ENCODE data around the gene MBP. TPM values are rescaled to one million over a fixed set of nuclear protein-coding genes. Genes with fewer than 3 reads are reported as not detected.

Gene MBP
- total RNA-seq, 1 donor from 2014 or later: 14.5 TPM

DNA sequence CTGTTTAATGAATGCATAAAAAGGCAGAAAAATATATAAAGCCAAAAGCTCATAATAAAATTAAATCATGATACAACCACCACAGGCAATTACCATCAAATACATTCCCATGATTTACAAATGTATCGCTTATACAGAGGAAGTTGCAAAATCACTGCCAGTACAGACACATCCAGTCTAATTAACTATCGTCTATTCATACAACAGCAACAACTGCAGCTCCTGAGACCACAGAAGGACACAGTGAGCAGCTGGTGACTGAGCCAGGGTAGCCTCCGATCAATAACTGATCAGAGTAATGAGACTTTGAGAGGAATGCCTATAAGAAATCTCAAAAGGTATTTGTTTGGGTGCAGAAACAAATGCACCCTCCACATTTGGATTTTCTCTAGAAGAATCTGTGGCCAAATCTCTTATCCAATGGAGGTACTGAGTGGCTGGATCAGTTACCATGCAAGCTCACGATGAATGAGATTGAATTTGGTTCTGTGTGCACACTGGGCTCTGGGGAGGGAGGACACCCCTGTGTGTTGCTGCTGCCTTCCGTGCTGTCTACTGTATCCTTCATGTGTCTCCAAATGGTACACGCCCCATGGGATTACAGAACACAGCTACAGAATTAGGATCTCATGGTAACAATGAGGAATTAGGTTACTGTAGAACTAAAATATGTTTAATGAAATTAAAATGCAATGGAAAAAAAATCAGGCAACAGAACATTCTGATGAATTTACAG, 119.6 kb downstream of the MBP start:
- no peaks in the 10 kb centered on the region for H3K27me3 Mint-ChIP-seq
- no peaks in the 10 kb centered on the region for H3K9me3 Mint-ChIP-seq
- no peak for DNase-seq (ENCODE audit: extremely low spot score, unreplicated experiment)
- H3K27ac Mint-ChIP-seq: no peak overlapping the region
- H3K4me3 Mint-ChIP-seq: no peak overlapping the region
- TF ChIP-seq, protein P1, sequence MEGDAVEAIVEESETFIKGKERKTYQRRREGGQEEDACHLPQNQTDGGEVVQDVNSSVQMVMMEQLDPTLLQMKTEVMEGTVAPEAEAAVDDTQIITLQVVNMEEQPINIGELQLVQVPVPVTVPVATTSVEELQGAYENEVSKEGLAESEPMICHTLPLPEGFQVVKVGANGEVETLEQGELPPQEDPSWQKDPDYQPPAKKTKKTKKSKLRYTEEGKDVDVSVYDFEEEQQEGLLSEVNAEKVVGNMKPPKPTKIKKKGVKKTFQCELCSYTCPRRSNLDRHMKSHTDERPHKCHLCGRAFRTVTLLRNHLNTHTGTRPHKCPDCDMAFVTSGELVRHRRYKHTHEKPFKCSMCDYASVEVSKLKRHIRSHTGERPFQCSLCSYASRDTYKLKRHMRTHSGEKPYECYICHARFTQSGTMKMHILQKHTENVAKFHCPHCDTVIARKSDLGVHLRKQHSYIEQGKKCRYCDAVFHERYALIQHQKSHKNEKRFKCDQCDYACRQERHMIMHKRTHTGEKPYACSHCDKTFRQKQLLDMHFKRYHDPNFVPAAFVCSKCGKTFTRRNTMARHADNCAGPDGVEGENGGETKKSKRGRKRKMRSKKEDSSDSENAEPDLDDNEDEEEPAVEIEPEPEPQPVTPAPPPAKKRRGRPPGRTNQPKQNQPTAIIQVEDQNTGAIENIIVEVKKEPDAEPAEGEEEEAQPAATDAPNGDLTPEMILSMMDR (conservative IDR thresholded peaks at IDR 0.05): no peak
- peaks cover 10% of the 10 kb centered on the region for H3K4me1 Mint-ChIP-seq (ENCODE audit: unreplicated experiment)
- H3K36me3 Mint-ChIP-seq: peaks cover 6% of the 10 kb centered on the region

DNA sequence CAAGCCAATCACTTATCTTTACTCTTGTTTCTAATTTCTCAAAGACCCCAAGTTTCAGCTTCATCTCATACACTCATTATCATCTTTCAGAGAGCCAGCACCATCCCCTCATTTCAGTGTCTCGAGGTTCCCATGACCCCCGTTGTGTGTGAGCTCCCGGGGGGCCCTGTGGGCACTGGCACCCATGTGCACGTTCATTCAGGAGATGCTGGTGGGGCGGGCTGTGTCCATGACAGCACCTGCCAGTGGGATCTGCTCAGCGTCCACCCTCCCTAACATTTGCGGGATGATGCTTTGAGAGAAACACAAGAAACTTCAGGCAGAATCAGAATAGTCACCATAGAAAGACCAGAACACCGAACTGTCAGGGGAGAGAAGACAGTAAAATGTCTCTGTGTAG, 120.5 kb downstream of the MBP start:
- TF ChIP-seq, protein P1 (conservative IDR thresholded peaks at IDR 0.05): no peak
- Mint-ChIP-seq H3K27ac (no peak overlapping the region), H3K4me1 (ENCODE audit: unreplicated experiment) (peaks cover 14% of the 10 kb centered on the region), H3K4me3 (no peak overlapping the region), H3K27me3 (no peaks in the 10 kb centered on the region), H3K9me3 (no peaks in the 10 kb centered on the region), H3K36me3 (peaks cover 6% of the 10 kb centered on the region)
- DNase-seq (ENCODE audit: extremely low spot score, unreplicated experiment): no peak

DNA sequence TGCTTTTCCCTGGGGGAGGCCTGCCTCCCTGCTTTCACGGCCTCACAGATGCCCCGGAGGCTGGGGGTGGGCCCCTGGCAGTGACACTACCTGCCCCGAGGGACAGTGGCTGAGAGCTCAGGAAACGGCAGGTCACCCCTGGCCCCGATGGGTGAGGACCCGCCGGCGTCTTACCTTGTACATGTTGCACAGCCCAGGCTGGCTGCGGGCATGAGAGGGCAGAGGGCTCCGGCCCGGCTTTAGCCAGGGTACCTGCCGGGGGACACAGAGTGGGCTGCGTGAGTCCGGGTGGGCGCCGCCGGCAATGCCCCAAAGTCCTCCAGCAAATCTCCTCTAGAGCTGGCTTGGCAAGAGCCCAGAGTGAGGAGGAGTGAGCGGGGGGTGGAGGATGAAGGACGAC, 122.9 kb downstream of the MBP start:
- Mint-ChIP-seq H3K27ac (no peak overlapping the region), H3K4me3 (no peak overlapping the region), H3K9me3 (no peaks in the 10 kb centered on the region), H3K27me3 (no peaks in the 10 kb centered on the region), H3K36me3 (peaks cover 6% of the 10 kb centered on the region), H3K4me1 (ENCODE audit: unreplicated experiment) (peaks cover 9% of the 10 kb centered on the region)
- DNase-seq (ENCODE audit: extremely low spot score, unreplicated experiment): no peak
- TF ChIP-seq, protein P1 (conservative IDR thresholded peaks at IDR 0.05): no peak

DNA sequence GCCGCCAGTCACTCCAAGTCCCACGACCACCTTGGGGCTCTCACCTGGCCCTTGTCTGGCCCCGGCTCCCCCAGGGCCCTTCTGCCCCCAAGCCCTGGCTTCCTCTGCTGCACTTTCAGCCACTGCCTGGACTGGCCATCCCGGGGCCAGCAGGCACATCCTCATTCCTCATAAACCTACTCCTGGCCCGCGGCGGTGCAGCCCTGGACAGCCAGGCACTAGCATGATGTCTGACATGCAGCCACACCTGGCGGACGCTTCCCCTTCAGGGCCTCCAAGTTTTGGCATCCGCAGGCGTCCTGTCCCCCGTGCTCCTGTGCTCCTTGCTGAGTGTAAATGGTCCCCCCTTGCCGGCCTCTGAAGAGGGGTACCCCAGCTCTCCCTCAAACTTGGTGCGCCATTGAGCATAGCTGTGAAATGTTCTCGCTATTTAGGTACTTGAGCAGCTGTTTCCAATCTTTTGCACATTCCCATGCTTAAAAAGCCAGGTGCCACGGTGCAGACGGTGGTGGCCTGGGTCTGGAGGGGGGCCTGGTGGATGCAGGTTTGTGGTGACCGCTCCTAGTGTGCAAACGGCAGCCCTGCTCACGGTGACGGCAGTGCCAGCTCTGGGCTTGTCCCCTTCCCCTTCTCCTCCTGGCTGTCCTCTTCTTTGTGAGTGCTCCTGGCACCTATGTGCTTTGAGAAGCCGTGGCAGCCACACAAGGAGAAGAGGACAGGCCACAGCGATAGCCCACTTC, 123.8 kb downstream of the MBP start:
- Mint-ChIP-seq H3K27ac (no peak overlapping the region), H3K4me3 (no peak overlapping the region), H3K27me3 (no peaks in the 10 kb centered on the region), H3K9me3 (no peaks in the 10 kb centered on the region), H3K4me1 (ENCODE audit: unreplicated experiment) (peaks cover 16% of the 10 kb centered on the region), H3K36me3 (peaks cover 6% of the 10 kb centered on the region)
- TF ChIP-seq, protein P1 (conservative IDR thresholded peaks at IDR 0.05): no peak
- DNase-seq (ENCODE audit: extremely low spot score, unreplicated experiment): no peak

DNA sequence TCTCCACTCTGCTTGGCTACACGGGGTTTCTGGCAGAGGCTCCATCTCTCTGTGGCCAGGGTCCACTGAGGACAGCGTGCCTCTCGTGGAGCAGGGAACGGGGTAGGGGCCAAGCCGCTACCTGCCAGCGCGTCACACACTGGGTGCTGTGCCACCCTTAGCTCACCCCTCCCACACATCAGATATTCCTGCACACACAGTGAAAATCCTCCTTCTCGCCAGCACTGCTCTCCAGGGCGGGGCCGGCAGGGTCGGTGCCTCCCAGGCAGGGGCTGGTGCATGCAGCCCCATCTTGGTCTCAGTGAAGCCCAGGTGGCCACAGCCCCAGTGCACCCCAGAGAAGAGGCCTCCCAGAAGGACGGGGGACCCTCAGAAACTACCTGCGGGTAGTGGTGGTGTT, 124.6 kb downstream of the MBP start:
- DNase-seq (ENCODE audit: extremely low spot score, unreplicated experiment): no peak
- H3K4me1 Mint-ChIP-seq (ENCODE audit: unreplicated experiment): peaks cover 18% of the 10 kb centered on the region
- H3K4me3 Mint-ChIP-seq: no peak overlapping the region
- H3K27me3 Mint-ChIP-seq: no peaks in the 10 kb centered on the region
- peaks cover 6% of the 10 kb centered on the region for H3K36me3 Mint-ChIP-seq
- no peaks in the 10 kb centered on the region for H3K9me3 Mint-ChIP-seq
- H3K27ac Mint-ChIP-seq: no peak overlapping the region
- TF ChIP-seq, protein P1 (conservative IDR thresholded peaks at IDR 0.05): no peak
